Endothelial cell of umbilical vein (primary cell): ENCODE measurements around the gene DNAJB8. TPM values are rescaled to one million over a fixed set of nuclear protein-coding genes. Genes with fewer than 3 reads are reported as not detected.

Source experiments
- BruUV-seq: library from RNA; stranded (reverse); fragments of 400-500 nt; replicated peaks from 2 replicates; lab custom pipeline; 2021; lab: Mats Ljungman, UMichigan
- CTCF ChIA-PET: fragments of 300-600, 350-600 bp; sonication (Branson Sonifier 250); formaldehyde crosslinking; loops from one replicate; lab custom pipeline; 2021; ENCODE audit warnings: antibody characterized with exemption, inconsistent platforms; lab: Charles Lee
- POLR2A ChIA-PET: fragments of 300-600, 350-600 bp; sonication (Branson Sonifier 250); formaldehyde crosslinking; loops from one replicate; lab custom pipeline; 2021; ENCODE audit warnings: antibody characterized with exemption, inconsistent platforms; lab: Charles Lee
- DNase-seq: peaks from one replicate; pipeline ENCODE4 v3.0.0-alpha.2; 2011; ENCODE audit warnings: low read depth, low spot score
- FAIRE-seq: peaks from 2 replicates; lab custom pipeline; 2011; peaks lifted over from hg19 to GRCh38; lab: Jason Lieb, UNC
- H2AFZ ChIP-seq: 2 replicates; pipeline ENCODE4 v1.6.0; 2012; ENCODE audit warnings: low read depth, low read length, control low read depth, inconsistent platforms
- H3K27ac ChIP-seq: 2 replicates; pipeline ENCODE4 v1.5.1; 2011; ENCODE audit warnings: low read depth, mild to moderate bottlenecking, control low read depth, low read length, moderate library complexity; ENCODE audit not compliant: insufficient read depth
- H3K27me3 ChIP-seq, 2 experiments: 2 replicates each; pipeline versions ENCODE4 v1.6.0 to v1.6.1; 2011; ENCODE audit warnings: low read length in 2 of 2, mixed read lengths in 1 of 2; ENCODE audit not compliant: control insufficient read depth in 2 of 2, insufficient read depth in 2 of 2
- H3K36me3 ChIP-seq, 2 experiments: 2 replicates in 1 of 2; 3 replicates in 1 of 2; pipeline ENCODE4 v1.5.1; 2011; ENCODE audit warnings: low read length in 2 of 2, mild to moderate bottlenecking in 1 of 2, moderate library complexity in 1 of 2; ENCODE audit not compliant: control insufficient read depth in 2 of 2, insufficient read depth in 2 of 2; ENCODE audit errors: extremely low read depth in 1 of 2
- H3K4me1 ChIP-seq: 3 replicates; pipeline ENCODE4 v1.5.1; 2011; ENCODE audit warnings: mild to moderate bottlenecking, low read length; ENCODE audit not compliant: control insufficient read depth, insufficient read depth; ENCODE audit errors: extremely low read depth
- H3K4me2 ChIP-seq: 2 replicates; pipeline ENCODE4 v1.6.1; 2011; ENCODE audit warnings: low read length, control low read depth, mixed read lengths; ENCODE audit not compliant: insufficient read depth
- H3K4me3 ChIP-seq, 3 experiments: fragments of 200-600 bp in 1 of 3; sonication (generic), shearing (Covaris generic) in 1 of 3; replicated peaks in 1 of 3; 2 replicates each; pipeline ENCODE4 v1.5.1; 2011 to 2016; ENCODE audit warnings: control low read depth in 3 of 3, low read length in 3 of 3, mild to moderate bottlenecking in 2 of 3, inconsistent platforms in 1 of 3, low read depth in 1 of 3, moderate library complexity in 1 of 3; ENCODE audit not compliant: insufficient read depth in 1 of 3
- H3K79me2 ChIP-seq: 2 replicates; pipeline ENCODE4 v1.6.0; 2012; ENCODE audit warnings: low read length, inconsistent platforms; ENCODE audit not compliant: control insufficient read depth, insufficient read depth
- H3K9ac ChIP-seq: replicated peaks from 2 replicates; pipeline ENCODE3; 2011; ENCODE audit warnings: low read length, control low read depth; ENCODE audit not compliant: insufficient read depth; ENCODE audit errors: extremely low read depth
- H3K9me1 ChIP-seq: replicated peaks from 3 replicates; pipeline ENCODE4 v1.6.0; 2011; ENCODE audit warnings: mild to moderate bottlenecking, low read length; ENCODE audit not compliant: control insufficient read depth, insufficient read depth; ENCODE audit errors: extremely low read depth
- H3K9me3 ChIP-seq: replicated peaks from 2 replicates; pipeline ENCODE4 v1.5.1; 2012; ENCODE audit warnings: low read length, inconsistent platforms; ENCODE audit not compliant: control insufficient read depth, insufficient read depth
- H4K20me1 ChIP-seq: replicated peaks from 2 replicates; pipeline ENCODE3; 2011; ENCODE audit warnings: mild to moderate bottlenecking, low read length; ENCODE audit not compliant: control insufficient read depth, insufficient read depth; ENCODE audit errors: extremely low read depth
- EZH2 ChIP-seq: IDR thresholded peaks from 2 replicates; pipeline ENCODE4 v1.6.1; 2012; ENCODE audit warnings: borderline replicate concordance, low read depth, mild to moderate bottlenecking, moderate library complexity, low read length, inconsistent platforms; ENCODE audit not compliant: severe bottlenecking
- FOS ChIP-seq: IDR thresholded peaks from 2 replicates; pipeline ENCODE4 v1.6.1; 2011; ENCODE audit warnings: mild to moderate bottlenecking, low read length, moderate library complexity, borderline replicate concordance; ENCODE audit not compliant: insufficient read depth
- GATA2 ChIP-seq: IDR thresholded peaks from 2 replicates; pipeline ENCODE4 v1.7.0; 2011; ENCODE audit warnings: low read depth, mild to moderate bottlenecking, moderate library complexity, mixed read lengths, low read length; ENCODE audit not compliant: insufficient read length, insufficient read depth
- JUN ChIP-seq: IDR thresholded peaks from 2 replicates; pipeline ENCODE4 v1.6.1; 2011; ENCODE audit warnings: borderline replicate concordance, low read depth; ENCODE audit not compliant: insufficient read length, insufficient read depth
- POLR2A ChIP-seq: IDR thresholded peaks from 2 replicates; pipeline ENCODE4 v1.6.1; 2012; ENCODE audit warnings: low read depth, mild to moderate bottlenecking, control low read depth, low read length
- POLR2AphosphoS5 ChIP-seq: IDR thresholded peaks from 2 replicates; pipeline ENCODE4 v1.6.1; 2012; ENCODE audit warnings: low read depth, mild to moderate bottlenecking, control low read depth, low read length, moderate library complexity; ENCODE audit not compliant: insufficient read depth
- dilution Hi-C: fragments of 300-500 bp; cut with MboI; formaldehyde crosslinking; loops from one replicate; pipeline ENCODE4 v1.15.0; 2019; ENCODE audit warnings: low sequenced_read_pairs; ENCODE audit not compliant: extremely low pct_ligation_motif_present
- intact Hi-C: fragments of 100-400 bp; cut with micrococcal nuclease; formaldehyde crosslinking; loops from one replicate; pipeline ENCODE4 v1.10.0; 2022
- polyA plus RNA-seq, 4 experiments: library from polyadenylated mRNA; depleted of rRNA in 3 of 4; stranded (reverse) in 3 of 4; unstranded in 1 of 4; fragments of >200 nt; gene quantifications; 2 replicates each; pipeline versions ENCODE4 v1.2.1 to v1.2.3, GENCODE V29; 2011 to 2012; ENCODE audit warnings: missing spikeins in 1 of 4
- total RNA-seq: library from RNA; stranded (reverse); gene quantifications from 2 replicates; pipeline ENCODE4 v1.2.3, GENCODE V29; 2021
- TF ChIP-seq, protein P1 (sequence below), 2 donors: IDR thresholded peaks; 1 replicate in 1 of 2; 2 replicates in 1 of 2; pipeline ENCODE4 v1.5.1; 2011; ENCODE audit warnings: low read length in 2 of 2, mild to moderate bottlenecking in 2 of 2, moderate library complexity in 2 of 2, control low read depth in 1 of 2, inconsistent platforms in 1 of 2, low read depth in 1 of 2; ENCODE audit not compliant: insufficient read depth in 1 of 2; ENCODE audit errors: extremely low read depth in 1 of 2

Gene DNAJB8
- total and polyA plus RNA-seq, 2 donors (not counting 3 experiments of a cell fraction or from before 2014, with no cell fraction given), result not detected

DNA sequence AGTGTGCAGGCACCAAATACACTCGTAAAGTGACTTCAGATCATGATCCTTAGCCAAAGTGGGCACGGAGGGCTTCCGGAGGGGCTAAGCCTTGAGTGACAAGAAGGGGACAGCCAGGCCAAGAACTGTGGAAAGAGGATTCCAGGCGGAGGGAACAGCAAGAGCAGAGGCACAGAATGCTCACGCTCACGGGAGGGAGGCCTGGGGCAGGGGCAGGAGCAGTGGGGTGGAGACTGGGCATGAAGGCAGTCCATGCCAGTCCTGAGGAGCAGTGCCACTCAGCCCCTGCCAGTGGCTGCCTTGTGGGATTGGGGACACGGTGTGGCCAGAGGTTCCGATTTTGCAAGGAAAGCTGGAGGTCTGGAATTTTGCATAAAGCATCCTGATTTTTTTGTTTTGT lies 36.0 kb downstream of the DNAJB8 start:
- Histone ChIP-seq H2AFZ (no peak overlapping the region), H4K20me1 (no peaks in the 10 kb centered on the region), H3K9me3 (no peaks in the 10 kb centered on the region), H3K4me3 (no peak overlapping the region), H3K27ac (no peak overlapping the region), H3K4me2 (no peak overlapping the region), H3K27me3 (peaks cover 26 to 29% of the 10 kb centered on the region in 2 experiments), H3K4me1 (no peaks in the 10 kb centered on the region), H3K36me3 (no peaks in the 10 kb centered on the region), H3K9me1 (no peaks in the 10 kb centered on the region), H3K79me2 (no peaks in the 10 kb centered on the region), H3K9ac (no peak overlapping the region)
- BruUV-seq, result no TSS peak
- no peak for DNase-seq
- CTCF ChIA-PET, result interaction anchor here (0.9 to 2.9 kb wide), 6 partner anchors 26 to 260 kb away, joined by 3 to 10 read pairs (median 3); no protein-coding TSS in a partner anchor
- intact Hi-C loops, result no loop called here
- TF ChIP-seq GATA2 (no peak), EZH2 (no peak), POLR2A (no peak), FOS (no peak)
- dilution Hi-C loops, result loop anchor here (25.0 kb wide), 1 partner anchor 157 kb away; no protein-coding TSS in a partner anchor
- POLR2A ChIA-PET, result interaction anchor here (0.7 kb wide), 1 partner anchor 296 kb away, joined by 3 read pairs; no protein-coding TSS in a partner anchor
- no peak for FAIRE-seq

DNA sequence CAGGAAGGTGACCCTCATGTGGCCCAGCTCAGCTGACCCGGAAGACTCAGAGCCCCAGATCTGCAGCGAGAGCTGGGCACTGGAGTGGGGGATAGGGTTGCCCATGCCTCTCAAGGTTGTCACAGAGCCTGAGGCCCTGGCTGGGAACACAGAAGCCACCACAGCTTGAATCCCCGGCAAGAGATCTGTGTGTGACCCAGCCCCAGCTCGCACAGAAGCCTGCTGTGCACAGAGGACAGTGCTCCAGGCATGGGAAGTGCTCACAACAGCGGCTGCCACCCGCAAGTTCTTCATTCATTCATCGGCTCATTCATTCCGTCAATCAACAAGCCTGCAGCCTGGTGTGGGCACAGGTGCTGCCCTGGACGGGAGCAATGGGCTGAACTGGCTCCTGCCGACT lies 36.4 kb downstream of the DNAJB8 start:
- FAIRE-seq (no peak), DNase-seq (no peak)
- intact Hi-C loops (no loop called here), dilution Hi-C loops (loop anchor here (25.0 kb wide), 1 partner anchor 157 kb away; no protein-coding TSS in a partner anchor)
- Histone ChIP-seq H3K9me3 (no peaks in the 10 kb centered on the region), H3K27ac (no peak overlapping the region), H3K4me3 (no peak overlapping the region), H3K79me2 (no peaks in the 10 kb centered on the region), H4K20me1 (no peaks in the 10 kb centered on the region), H3K9me1 (no peaks in the 10 kb centered on the region), H3K27me3 (peaks cover 26 to 27% of the 10 kb centered on the region in 2 experiments), H3K4me2 (no peak overlapping the region), H3K4me1 (no peaks in the 10 kb centered on the region), H3K9ac (no peak overlapping the region), H2AFZ (no peak overlapping the region), H3K36me3 (no peaks in the 10 kb centered on the region)
- TF ChIP-seq JUN, result no peak
- no peak for TF ChIP-seq POLR2AphosphoS5
- TF ChIP-seq, protein P1, sequence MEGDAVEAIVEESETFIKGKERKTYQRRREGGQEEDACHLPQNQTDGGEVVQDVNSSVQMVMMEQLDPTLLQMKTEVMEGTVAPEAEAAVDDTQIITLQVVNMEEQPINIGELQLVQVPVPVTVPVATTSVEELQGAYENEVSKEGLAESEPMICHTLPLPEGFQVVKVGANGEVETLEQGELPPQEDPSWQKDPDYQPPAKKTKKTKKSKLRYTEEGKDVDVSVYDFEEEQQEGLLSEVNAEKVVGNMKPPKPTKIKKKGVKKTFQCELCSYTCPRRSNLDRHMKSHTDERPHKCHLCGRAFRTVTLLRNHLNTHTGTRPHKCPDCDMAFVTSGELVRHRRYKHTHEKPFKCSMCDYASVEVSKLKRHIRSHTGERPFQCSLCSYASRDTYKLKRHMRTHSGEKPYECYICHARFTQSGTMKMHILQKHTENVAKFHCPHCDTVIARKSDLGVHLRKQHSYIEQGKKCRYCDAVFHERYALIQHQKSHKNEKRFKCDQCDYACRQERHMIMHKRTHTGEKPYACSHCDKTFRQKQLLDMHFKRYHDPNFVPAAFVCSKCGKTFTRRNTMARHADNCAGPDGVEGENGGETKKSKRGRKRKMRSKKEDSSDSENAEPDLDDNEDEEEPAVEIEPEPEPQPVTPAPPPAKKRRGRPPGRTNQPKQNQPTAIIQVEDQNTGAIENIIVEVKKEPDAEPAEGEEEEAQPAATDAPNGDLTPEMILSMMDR (IDR thresholded peaks at IDR 0.05; ENCODE audit: extremely low read depth in 1 of 2, insufficient read depth in 1 of 2, low read depth in 1 of 2, low read length in 2 of 2), result no peak
- ChIA-PET CTCF (interaction anchor here (0.7 to 2.9 kb wide), 7 partner anchors 27 to 260 kb away, joined by 3 to 10 read pairs (median 3); no protein-coding TSS in a partner anchor), POLR2A (no interaction called here)
- BruUV-seq, result no TSS peak
